ENCODE data around the gene EXD3.

EXD3 gene

DNA sequence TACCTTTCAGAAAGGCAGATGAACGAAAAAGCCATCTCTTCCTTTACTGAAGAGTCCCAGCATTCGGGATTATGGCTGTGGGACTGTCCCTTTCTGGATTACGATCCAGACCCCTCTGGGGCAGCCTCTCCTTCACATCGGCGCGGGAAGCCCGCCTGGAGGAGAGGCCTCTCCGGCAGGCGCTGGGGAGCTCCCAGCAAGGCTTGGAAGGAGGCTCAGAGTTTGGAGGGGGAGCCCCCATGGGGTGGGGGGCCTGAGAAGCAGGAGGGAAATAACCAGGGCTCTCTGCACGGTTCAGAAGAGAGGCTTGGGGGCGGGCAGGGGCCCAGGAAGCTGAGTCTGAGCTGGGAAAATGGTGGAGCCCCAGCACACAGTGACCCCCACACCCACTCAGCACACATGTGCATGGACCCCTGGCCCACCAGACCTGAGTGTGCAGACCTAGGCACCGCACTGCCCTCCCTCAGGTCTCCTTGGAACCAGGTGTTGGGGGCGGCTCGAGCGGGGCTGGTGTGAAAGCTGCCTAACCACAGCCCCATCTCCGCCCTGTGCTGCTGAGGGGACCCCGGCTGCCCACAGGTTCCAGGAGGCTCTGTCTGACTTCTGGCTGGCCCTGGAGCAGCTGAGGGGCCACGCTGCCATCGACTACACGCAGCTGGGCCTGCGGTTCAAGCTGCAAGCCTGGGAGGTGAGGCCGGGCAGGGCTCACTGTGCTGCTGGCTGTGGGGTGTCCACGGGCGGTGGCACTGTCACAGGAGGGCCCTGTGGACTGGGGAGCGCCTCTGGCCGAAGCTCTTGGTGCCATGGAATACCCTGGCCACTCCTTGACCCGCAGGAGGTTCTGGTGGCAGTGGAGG, 4.7 kb upstream of the EXD3 start:
- Histone ChIP-seq H3K27ac (replicated peaks; ENCODE audit: low read length) (no peak overlapping the region), H2BK120ac (ENCODE audit: low read depth, low read length) (no peak overlapping the region), H3K4me2 (ENCODE audit: insufficient read depth, low read length, poor library complexity, severe bottlenecking) (no peak overlapping the region), H3K14ac (ENCODE audit: low read length) (peak overlapping the region; percentile 31), H2AK5ac (ENCODE audit: low read depth, low read length) (peak overlapping the region; percentile 66), H4K8ac (ENCODE audit: low read depth, low read length) (no peak overlapping the region), H3K4me1 (ENCODE audit: control insufficient read depth in 2 of 2, insufficient read depth in 1 of 2, low read depth in 1 of 2, low read length in 2 of 2) (peaks cover 0 to 2% of the 10 kb centered on the region in 2 donors), H3K4ac (ENCODE audit: low read length) (no peak overlapping the region), H3K9ac (ENCODE audit: low read depth, low read length, poor library complexity) (no peak overlapping the region), H3K9me3 (replicated peaks in 1 of 2; ENCODE audit: control insufficient read depth in 2 of 2, insufficient read depth in 1 of 2, low read depth in 1 of 2, low read length in 2 of 2) (peaks cover 0 to 1% of the 10 kb centered on the region in 2 donors), H3K36me3 (replicated peaks in 1 of 2; ENCODE audit: control insufficient read depth in 2 of 2, insufficient read depth in 2 of 2, low read length in 2 of 2) (no peaks in the 10 kb centered on the region), H3K18ac (ENCODE audit: low read length) (peak overlapping the region; percentile 67), H2BK15ac (ENCODE audit: low read length) (no peak overlapping the region), H2BK12ac (ENCODE audit: low read length) (no peak overlapping the region), H3K27me3 (ENCODE audit: control insufficient read depth in 3 of 3, insufficient read depth in 3 of 3, low read depth in 1 of 3, low read length in 3 of 3) (peaks cover 0 to 15% (median 2%) of the 10 kb centered on the region in 3 experiments), H3K79me1 (ENCODE audit: low read depth, low read length) (peaks cover 2% of the 10 kb centered on the region), H3K23ac (ENCODE audit: low read depth, low read length, poor library complexity) (no peak overlapping the region), H4K91ac (ENCODE audit: low read depth, low read length, poor library complexity) (peak overlapping the region; percentile 11), H2BK5ac (ENCODE audit: low read length) (no peak overlapping the region), H2AFZ (ENCODE audit: low read length) (no peak overlapping the region), H3K4me3 (ENCODE audit: low read length in 2 of 2) (no peak overlapping the region)
- WGBS, 2 donors (ENCODE audit: extremely low coverage in 2 of 2, insufficient read length in 2 of 2, insufficient replicate concordance in 1 of 2): no CpG with 5 or more reads among the region's 27 CpGs
- DNase-seq (ENCODE audit: low spot score): no peak

DNA sequence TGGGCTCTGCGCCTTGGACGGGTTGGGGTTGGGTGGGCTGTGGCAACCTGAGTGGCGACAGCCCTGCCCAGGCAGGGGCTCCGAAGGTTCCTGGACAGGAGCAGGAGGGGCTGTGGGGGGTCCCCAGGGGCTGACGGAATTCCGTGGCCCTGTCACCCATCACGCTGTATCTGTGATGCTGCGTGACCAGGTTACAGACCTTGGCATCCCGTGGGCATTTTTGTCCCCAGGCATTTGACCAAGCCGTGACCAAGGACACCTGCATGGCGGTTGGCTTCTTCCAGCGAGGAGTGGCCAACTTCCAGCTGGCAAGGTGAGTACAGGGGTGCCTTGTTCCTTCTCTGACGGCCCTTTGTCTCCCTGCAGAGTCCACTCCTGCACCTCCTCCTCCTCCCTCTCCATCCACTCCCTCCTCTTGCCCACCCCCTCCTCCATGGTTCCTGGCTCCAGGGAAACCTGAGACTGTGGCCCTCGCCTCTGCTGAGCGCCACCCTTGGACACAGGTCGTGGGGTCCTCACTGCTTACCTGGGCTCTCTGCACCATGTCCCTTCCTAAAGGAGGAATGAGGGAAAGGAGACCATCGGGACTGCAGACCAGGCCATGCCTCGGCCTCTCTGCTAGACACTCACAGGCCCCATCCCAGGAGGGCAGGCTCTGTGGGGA, 3.2 kb upstream of the EXD3 start:
- peak overlapping the region; percentile 28 for H2AK5ac ChIP-seq (ENCODE audit: low read depth, low read length)
- no CpG with 5 or more reads among the region's 18 CpGs for WGBS, 2 donors (ENCODE audit: extremely low coverage in 2 of 2, insufficient read length in 2 of 2, insufficient replicate concordance in 1 of 2)
- H3K4ac ChIP-seq (ENCODE audit: low read length): no peak overlapping the region

DNA sequence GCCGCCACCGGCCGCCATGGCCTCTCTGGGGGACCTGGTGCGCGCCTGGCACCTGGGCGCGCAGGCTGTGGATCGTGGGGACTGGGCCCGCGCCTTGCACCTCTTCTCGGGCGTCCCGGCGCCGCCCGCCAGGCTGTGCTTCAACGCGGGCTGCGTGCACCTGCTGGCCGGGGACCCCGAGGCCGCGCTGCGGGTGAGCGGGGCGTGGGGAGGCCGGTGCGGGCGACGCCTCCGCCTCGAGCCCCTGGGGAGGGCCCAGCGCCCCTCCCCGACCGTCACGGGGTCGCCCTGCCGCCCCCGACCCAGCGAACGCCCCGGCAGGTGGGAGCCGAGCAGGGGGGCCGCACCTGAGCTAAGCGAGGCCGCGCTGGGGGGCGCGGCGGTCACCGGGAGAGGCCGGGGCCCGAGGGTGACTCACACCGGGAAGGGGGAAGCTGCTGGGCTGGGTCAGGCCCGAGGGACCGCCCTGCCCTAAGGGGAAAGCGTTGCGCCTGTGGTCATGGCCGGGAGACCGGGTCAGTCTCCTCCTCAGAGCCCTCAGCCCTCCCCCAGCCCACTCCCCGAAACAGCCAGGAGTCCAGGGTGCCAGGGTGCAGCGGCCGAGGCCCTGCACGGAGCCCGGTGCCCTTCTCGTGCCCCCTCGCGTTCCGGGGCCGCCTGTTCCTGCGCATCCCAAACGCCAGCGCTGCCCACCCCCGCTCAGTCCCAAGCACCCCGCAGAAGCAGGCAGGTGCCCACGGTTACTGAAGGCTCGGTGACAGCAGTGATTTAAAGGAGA, 741 bp upstream of the EXD3 start:
- no peaks in the 10 kb centered on the region for H3K79me1 ChIP-seq (ENCODE audit: low read depth, low read length)
- peak overlapping the region; percentile 91 for H3K4me2 ChIP-seq (ENCODE audit: insufficient read depth, low read length, poor library complexity, severe bottlenecking)
- H4K91ac ChIP-seq (ENCODE audit: low read depth, low read length, poor library complexity): no peak overlapping the region
- peak overlapping the region; percentile 92 for H4K8ac ChIP-seq (ENCODE audit: low read depth, low read length)
- H3K9me3 ChIP-seq (replicated peaks in 1 of 2; ENCODE audit: control insufficient read depth in 2 of 2, insufficient read depth in 1 of 2, low read depth in 1 of 2, low read length in 2 of 2): peaks cover 0 to 1% of the 10 kb centered on the region in 2 donors
- WGBS, 2 donors (ENCODE audit: extremely low coverage in 2 of 2, insufficient read length in 2 of 2, insufficient replicate concordance in 1 of 2): no CpG with 5 or more reads among the region's 77 CpGs
- H3K14ac ChIP-seq (ENCODE audit: low read length): peak overlapping the region; percentile 71
- H3K27ac ChIP-seq (replicated peaks; ENCODE audit: low read length): no peak overlapping the region
- H2BK12ac ChIP-seq (ENCODE audit: low read length): peak overlapping the region; percentile 94
- peak overlapping the region; percentile 86 for H2AFZ ChIP-seq (ENCODE audit: low read length)
- H3K9ac ChIP-seq (ENCODE audit: low read depth, low read length, poor library complexity): peak overlapping the region; percentile 60
- H2BK120ac ChIP-seq (ENCODE audit: low read depth, low read length): no peak overlapping the region
- peak overlapping the region; percentile 99 for H2AK5ac ChIP-seq (ENCODE audit: low read depth, low read length)
- H2BK5ac ChIP-seq (ENCODE audit: low read length): no peak overlapping the region
- H3K4me3 ChIP-seq (ENCODE audit: low read length in 2 of 2): peak overlapping the region in 1 of 2 donors; percentile 82
- H3K4ac ChIP-seq (ENCODE audit: low read length): peak overlapping the region; percentile 95
- no peak for DNase-seq (ENCODE audit: low spot score)
- H2BK15ac ChIP-seq (ENCODE audit: low read length): peak overlapping the region; percentile 89
- peaks cover 3 to 7% of the 10 kb centered on the region in 2 donors for H3K4me1 ChIP-seq (ENCODE audit: control insufficient read depth in 2 of 2, insufficient read depth in 1 of 2, low read depth in 1 of 2, low read length in 2 of 2)
- peaks cover 0 to 15% (median 2%) of the 10 kb centered on the region in 3 experiments for H3K27me3 ChIP-seq (ENCODE audit: control insufficient read depth in 3 of 3, insufficient read depth in 3 of 3, low read depth in 1 of 3, low read length in 3 of 3)
- H3K18ac ChIP-seq (ENCODE audit: low read length): peak overlapping the region; percentile 98
- H3K36me3 ChIP-seq (replicated peaks in 1 of 2; ENCODE audit: control insufficient read depth in 2 of 2, insufficient read depth in 2 of 2, low read length in 2 of 2): peaks cover 0 to 5% of the 10 kb centered on the region in 2 donors
- H3K23ac ChIP-seq (ENCODE audit: low read depth, low read length, poor library complexity): peak overlapping the region; percentile 21

More for the DNA sequence above, 3.2 kb upstream of the EXD3 start:
- no peak overlapping the region for H3K18ac ChIP-seq (ENCODE audit: low read length)
- H3K4me2 ChIP-seq (ENCODE audit: insufficient read depth, low read length, poor library complexity, severe bottlenecking): no peak overlapping the region
- no peak overlapping the region for H4K8ac ChIP-seq (ENCODE audit: low read depth, low read length)
- no peaks in the 10 kb centered on the region for H3K36me3 ChIP-seq (replicated peaks in 1 of 2; ENCODE audit: control insufficient read depth in 2 of 2, insufficient read depth in 2 of 2, low read length in 2 of 2)
- no peak overlapping the region for H3K27ac ChIP-seq (replicated peaks; ENCODE audit: low read length)
- peak overlapping the region; percentile 21 for H3K9ac ChIP-seq (ENCODE audit: low read depth, low read length, poor library complexity)
- H3K4me3 ChIP-seq (ENCODE audit: low read length in 2 of 2): no peak overlapping the region
- no peak overlapping the region for H4K91ac ChIP-seq (ENCODE audit: low read depth, low read length, poor library complexity)
- no peak overlapping the region for H2BK12ac ChIP-seq (ENCODE audit: low read length)
- peak overlapping the region; percentile 25 for H3K23ac ChIP-seq (ENCODE audit: low read depth, low read length, poor library complexity)
- peak overlapping the region; percentile 88 for H2BK15ac ChIP-seq (ENCODE audit: low read length)
- H3K79me1 ChIP-seq (ENCODE audit: low read depth, low read length): peaks cover 2% of the 10 kb centered on the region
- H3K27me3 ChIP-seq (ENCODE audit: control insufficient read depth in 3 of 3, insufficient read depth in 3 of 3, low read depth in 1 of 3, low read length in 3 of 3): peaks cover 0 to 15% (median 2%) of the 10 kb centered on the region in 3 experiments
- H3K4me1 ChIP-seq (ENCODE audit: control insufficient read depth in 2 of 2, insufficient read depth in 1 of 2, low read depth in 1 of 2, low read length in 2 of 2): peaks cover 3 to 7% of the 10 kb centered on the region in 2 donors
- DNase-seq (ENCODE audit: low spot score): no peak
- no peak overlapping the region for H2BK5ac ChIP-seq (ENCODE audit: low read length)
- H2BK120ac ChIP-seq (ENCODE audit: low read depth, low read length): no peak overlapping the region
- no peak overlapping the region for H2AFZ ChIP-seq (ENCODE audit: low read length)
- H3K9me3 ChIP-seq (replicated peaks in 1 of 2; ENCODE audit: control insufficient read depth in 2 of 2, insufficient read depth in 1 of 2, low read depth in 1 of 2, low read length in 2 of 2): peaks cover 0 to 1% of the 10 kb centered on the region in 2 donors
- no peak overlapping the region for H3K14ac ChIP-seq (ENCODE audit: low read length)
